ENCODE measurements around the gene TAF6L. TPM values are rescaled to one million over a fixed set of nuclear protein-coding genes. Genes with fewer than 3 reads are reported as not detected.

The TAF6L gene
- total and polyA plus RNA-seq, 2 of the 8 experiments (the other 6 are each of a cell fraction or from before 2014, with no cell fraction given) = 24.8 to 31.9 TPM

DNA sequence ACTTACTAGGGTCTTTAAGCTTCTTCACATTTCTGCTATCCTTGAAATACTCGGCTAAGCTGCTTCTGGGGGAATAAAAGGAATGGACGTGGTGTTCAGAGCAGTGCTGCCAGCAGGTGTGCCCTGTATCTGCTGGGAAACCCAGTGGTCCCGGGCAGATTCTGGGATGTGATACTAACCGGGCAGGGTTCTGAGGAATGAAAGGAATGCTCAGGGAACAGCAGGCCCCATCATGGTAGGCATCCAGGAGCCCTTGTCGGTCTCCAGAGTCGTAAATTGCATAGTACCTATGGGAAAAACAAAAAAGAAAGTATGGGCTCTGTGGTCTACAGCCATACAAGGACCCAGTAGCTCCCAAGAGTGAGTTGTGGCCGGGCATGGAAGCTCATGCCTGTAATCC, 25.1 kb downstream of the TAF6L start:
- H2AK5ac ChIP-seq (ENCODE audit: low read depth, low read length) = no peak overlapping the region
- no peak for DNase-seq (ENCODE audit: low read depth in 1 of 2, low spot score in 2 of 2)
- no peak overlapping the region for H3K4ac ChIP-seq (replicated peaks; ENCODE audit: insufficient read length, low read depth, low read length)
- ChIA-PET POLR2A (ENCODE audit: partially characterized antibody) (interaction anchor here (0.7 to 15.9 kb wide), 18 partner anchors 7 to 655 kb away, joined by 3 to 251 read pairs (median 4); partner anchors contain the start of genes C11orf98, CSKMT, LBHD1 and NXF1), CTCF (ENCODE audit: partially characterized antibody) (interaction anchor here (0.7 to 3.9 kb wide), 4 partner anchors 9 to 81 kb away, joined by 4 to 19 read pairs (median 4); partner anchors contain the start of gene TMEM179B)
- WGBS, 2 experiments (ENCODE audit: extremely low coverage in 1 of 2, insufficient coverage in 1 of 2, insufficient read length in 1 of 2, insufficient replicate concordance in 2 of 2, low coverage in 1 of 2, low lambda C conversion rate in 2 of 2, missing lambda C conversion rate in 1 of 2) = 89% methylated on average over 7 of the region's 7 CpGs; no CpG with 5 or more reads in 1 of the 2 experiments
- peaks cover 0 to 3% of the 10 kb centered on the region in 2 experiments for H4K20me1 ChIP-seq (replicated peaks in 1 of 2; ENCODE audit: control insufficient read depth in 1 of 2, insufficient read depth in 2 of 2, low read length in 2 of 2)
- TF ChIP-seq SIN3A (conservative IDR thresholded peaks at IDR 0.05 in 1 of 2, IDR thresholded peaks at IDR 0.05 in 1 of 2; ENCODE audit: low read depth in 1 of 2, low read length in 2 of 2) (no peak), RBBP5 (IDR thresholded peaks at IDR 0.05; ENCODE audit: borderline replicate concordance, low read depth, low read length) (no peak)
- no peak overlapping the region for H2BK120ac ChIP-seq (replicated peaks; ENCODE audit: low read depth, low read length)
- no peak overlapping the region for H2BK12ac ChIP-seq (ENCODE audit: low read depth, low read length)
- no peaks in the 10 kb centered on the region for H3K23me2 ChIP-seq (ENCODE audit: low read depth, low read length)
- no peak overlapping the region for H2AFZ ChIP-seq (ENCODE audit: low read length)
- H3K4me3 ChIP-seq (ENCODE audit: extremely low read depth in 1 of 4, insufficient read depth in 2 of 4, low read depth in 3 of 4, low read length in 4 of 4) = no peak overlapping the region
- no peak overlapping the region for H2BK20ac ChIP-seq (ENCODE audit: low read length)
- H3K79me1 ChIP-seq (ENCODE audit: low read depth, low read length) = no peaks in the 10 kb centered on the region; the same call in 1 of the 2 replicates
- H3K23ac ChIP-seq (ENCODE audit: insufficient read length) = no peak overlapping the region
- H3K4me1 ChIP-seq (replicated peaks in 1 of 4; ENCODE audit: control insufficient read depth in 3 of 4, insufficient read depth in 4 of 4, low read length in 3 of 4) = peaks cover 0 to 3% (median 1%) of the 10 kb centered on the region in 4 experiments; a peak in 3 of 7 replicates
- H4K8ac ChIP-seq (ENCODE audit: extremely low read depth, insufficient read depth, low read length) = no peak overlapping the region
- H3K18ac ChIP-seq (ENCODE audit: extremely low read depth, low read length) = no peak overlapping the region
- no peak overlapping the region for H3K9ac ChIP-seq (replicated peaks in 1 of 4; ENCODE audit: extremely low read depth in 1 of 4, low read depth in 3 of 4, low read length in 3 of 4)
- no peaks in the 10 kb centered on the region for H3K27me3 ChIP-seq (replicated peaks in 1 of 4; ENCODE audit: control insufficient read depth in 3 of 4, extremely low read depth in 1 of 4, insufficient read depth in 3 of 4, low read length in 3 of 4)
- no peak overlapping the region for H4K91ac ChIP-seq (replicated peaks; ENCODE audit: insufficient read length, low read length)
- H3K14ac ChIP-seq (ENCODE audit: insufficient read length) = no peak overlapping the region
- peaks cover 0 to 5% of the 10 kb centered on the region in 2 experiments; a peak in 1 of 4 replicates for H3K79me2 ChIP-seq (ENCODE audit: control insufficient read depth in 1 of 2, insufficient read depth in 2 of 2, low read length in 2 of 2)
- H3K36me3 ChIP-seq (ENCODE audit: control insufficient read depth in 2 of 4, insufficient read depth in 4 of 4, low read length in 3 of 4) = peaks cover 30 to 60% (median 52%) of the 10 kb centered on the region in 4 experiments
- no peak overlapping the region for H4K5ac ChIP-seq (ENCODE audit: insufficient read length, low read depth, low read length)
- no peak overlapping the region for H3K56ac ChIP-seq (replicated peaks; ENCODE audit: insufficient read length, low read depth, low read length)
- H3K27ac ChIP-seq (ENCODE audit: low read depth, low read length) = no peak overlapping the region
- no peak overlapping the region for H2BK15ac ChIP-seq (ENCODE audit: low read length)
- no peaks in the 10 kb centered on the region for H3K9me3 ChIP-seq (ENCODE audit: insufficient read depth in 2 of 2, low read depth in 1 of 2, low read length in 1 of 2)
- no peak overlapping the region for H3K4me2 ChIP-seq (ENCODE audit: insufficient read depth in 1 of 2, low read depth in 2 of 2, low read length in 2 of 2)
- no peak for FAIRE-seq
- H2BK5ac ChIP-seq (ENCODE audit: low read depth, low read length) = no peak overlapping the region

All from H1 (cell line).